GM21390 (cell line): ENCODE results near the gene RNF112.

ENCODE experiments used
- ATAC-seq: cut with Tn5 transposase; IDR thresholded peaks from one replicate; pipeline ENCODE4 v1.9.1; 2021; ENCODE audit not compliant: unreplicated experiment

Gene RNF112, protein sequence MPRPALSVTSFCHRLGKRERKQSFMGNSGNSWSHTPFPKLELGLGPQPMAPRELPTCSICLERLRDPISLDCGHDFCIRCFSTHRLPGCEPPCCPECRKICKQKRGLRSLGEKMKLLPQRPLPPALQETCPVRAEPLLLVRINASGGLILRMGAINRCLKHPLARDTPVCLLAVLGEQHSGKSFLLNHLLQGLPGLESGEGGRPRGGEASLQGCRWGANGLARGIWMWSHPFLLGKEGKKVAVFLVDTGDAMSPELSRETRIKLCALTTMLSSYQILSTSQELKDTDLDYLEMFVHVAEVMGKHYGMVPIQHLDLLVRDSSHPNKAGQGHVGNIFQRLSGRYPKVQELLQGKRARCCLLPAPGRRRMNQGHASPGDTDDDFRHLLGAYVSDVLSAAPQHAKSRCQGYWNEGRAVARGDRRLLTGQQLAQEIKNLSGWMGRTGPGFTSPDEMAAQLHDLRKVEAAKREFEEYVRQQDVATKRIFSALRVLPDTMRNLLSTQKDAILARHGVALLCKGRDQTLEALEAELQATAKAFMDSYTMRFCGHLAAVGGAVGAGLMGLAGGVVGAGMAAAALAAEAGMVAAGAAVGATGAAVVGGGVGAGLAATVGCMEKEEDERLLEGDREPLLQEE

DNA sequence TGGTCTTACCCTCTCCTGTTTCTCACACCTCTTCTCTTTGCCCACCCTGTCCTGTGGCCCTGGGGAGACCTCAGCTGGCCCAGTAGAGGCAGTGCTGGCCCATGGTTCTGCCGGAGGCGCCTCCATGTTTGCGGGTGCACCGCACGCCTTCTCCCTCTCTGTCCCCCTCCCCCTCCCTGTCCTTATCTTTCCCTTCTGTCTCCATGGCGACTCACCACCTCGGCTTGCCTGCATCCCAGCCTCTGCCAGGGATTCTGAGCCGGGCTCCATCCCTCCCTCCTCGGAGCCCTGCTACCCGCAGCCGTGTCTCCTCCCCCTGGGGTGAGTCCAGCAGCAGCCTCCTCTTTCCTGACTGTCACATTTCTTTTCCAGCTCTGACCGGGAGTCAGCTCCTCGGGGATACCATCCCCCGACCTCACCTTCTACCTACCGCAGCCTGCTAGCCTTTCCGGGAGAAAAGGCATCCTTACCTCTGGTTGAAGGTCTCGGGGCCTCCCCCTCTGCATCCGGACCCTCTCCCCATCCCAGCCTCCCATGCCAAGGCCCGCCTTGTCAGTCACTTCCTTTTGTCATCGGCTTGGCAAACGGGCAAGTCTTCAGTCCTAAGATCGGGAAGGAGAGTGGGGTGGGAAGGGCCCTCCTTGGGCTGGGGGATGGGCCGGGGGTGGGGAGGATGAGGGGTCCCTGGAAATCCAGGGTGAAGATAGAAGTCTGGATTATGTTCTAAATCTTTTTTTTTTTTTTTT is at the start of gene RNF112:
Gene RNF112, plus strand, starts transcription at position 358 of the 746 bp plus-strand sequence. Its CDS starts 177 bp downstream, at position 535.
- no peak for ATAC-seq

DNA sequence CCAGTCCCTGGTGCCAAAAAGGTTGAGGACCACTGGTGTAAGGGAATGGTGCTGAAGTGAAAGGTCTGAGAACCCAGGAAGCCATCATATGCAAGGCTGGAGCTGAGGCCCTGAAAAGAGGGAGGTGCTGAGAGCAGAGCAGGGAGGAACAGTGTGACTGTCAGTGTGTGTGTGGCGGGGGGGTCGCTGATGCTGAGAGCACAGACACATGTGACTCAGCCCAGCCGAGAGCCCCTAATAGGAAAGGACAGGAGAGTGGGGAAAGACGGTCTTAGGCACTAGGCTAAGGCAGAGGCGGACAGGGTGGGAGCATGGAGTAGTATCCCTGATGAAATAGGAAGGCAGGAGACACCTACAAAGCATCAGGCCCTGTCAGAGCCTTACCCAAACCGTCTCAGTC is 49.7 kb upstream of the RNF112 start:
- ATAC-seq = no peak

DNA sequence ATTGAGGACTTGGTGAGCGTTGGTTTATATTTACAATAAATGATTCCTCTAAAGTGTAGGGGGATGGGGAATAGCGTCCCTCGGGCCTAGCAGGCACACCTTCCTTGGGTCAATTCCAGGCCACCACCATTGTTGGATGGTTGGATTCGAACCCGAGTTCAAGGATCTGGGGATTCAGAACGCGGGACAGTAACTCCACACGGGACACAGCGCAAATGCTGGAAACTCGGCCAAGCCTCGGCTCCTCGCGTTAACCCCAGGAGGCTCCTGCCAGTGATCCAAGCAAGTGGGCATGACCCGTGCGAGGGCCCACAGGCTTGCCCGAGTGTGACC is 49.1 kb upstream of the RNF112 start:
- no peak for ATAC-seq

DNA sequence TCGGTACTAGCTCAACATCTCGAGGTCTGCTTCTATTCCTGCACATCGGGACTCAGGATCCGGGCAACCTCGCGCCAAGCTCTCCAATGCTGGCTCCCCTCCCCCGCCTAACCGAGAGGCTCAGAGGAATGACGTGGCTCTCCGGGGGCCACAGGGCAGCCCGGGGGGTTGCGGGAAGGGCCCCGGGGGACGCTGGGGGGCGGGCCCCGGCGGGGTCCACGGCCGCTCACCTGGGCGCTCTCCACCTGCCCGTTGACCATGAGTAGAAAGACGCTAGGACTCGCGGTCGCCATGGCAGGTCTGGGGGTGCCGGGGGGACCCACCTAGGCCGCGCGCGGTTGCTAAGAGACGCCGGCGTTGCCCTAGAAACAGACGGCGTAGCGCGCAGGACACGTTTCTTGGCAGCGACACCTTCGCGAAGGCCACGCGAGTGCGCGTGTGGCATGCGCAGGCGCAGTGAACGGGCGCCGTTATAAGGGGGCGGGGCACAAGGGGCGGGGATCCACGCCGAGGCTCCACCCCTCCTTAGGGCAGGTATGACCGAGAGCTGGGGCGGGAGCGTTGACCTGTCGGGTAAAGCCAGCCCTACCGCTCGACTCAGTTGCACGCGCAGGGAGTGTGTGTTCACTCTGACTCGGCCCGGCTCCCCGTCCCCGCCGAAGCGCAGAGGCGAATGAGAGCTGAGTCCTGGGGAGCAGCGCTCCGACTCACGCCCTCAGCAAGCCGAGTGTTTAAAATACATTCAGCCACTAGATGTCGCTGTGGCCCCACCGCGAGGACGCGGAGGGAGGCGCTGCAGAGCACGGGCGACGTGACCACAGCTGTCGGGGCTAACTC is 48.5 kb upstream of the RNF112 start, which contains the start of gene B9D1:
Gene B9D1, minus strand, starts transcription at position 447 of the 837 bp plus-strand sequence. Its CDS starts 154 bp downstream, at position 293.
- ATAC-seq = peak; percentile 83

DNA sequence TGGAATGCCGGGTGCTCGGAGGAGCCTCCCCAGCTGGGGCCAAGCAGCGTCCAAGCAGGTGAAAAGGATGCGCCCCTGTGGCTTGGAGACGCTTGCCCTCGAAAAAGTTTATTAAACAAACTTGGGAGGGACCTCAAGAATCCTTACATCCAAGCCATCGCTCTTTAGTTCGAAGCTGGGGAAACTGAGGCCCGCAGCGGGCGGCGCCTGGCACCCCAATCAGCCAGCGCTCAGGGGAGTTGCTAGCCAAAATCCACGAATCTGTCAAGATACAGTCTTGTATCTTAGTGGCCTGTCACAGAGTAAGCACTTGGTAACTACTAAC is 48.0 kb upstream of the RNF112 start:
- no peak for ATAC-seq

DNA sequence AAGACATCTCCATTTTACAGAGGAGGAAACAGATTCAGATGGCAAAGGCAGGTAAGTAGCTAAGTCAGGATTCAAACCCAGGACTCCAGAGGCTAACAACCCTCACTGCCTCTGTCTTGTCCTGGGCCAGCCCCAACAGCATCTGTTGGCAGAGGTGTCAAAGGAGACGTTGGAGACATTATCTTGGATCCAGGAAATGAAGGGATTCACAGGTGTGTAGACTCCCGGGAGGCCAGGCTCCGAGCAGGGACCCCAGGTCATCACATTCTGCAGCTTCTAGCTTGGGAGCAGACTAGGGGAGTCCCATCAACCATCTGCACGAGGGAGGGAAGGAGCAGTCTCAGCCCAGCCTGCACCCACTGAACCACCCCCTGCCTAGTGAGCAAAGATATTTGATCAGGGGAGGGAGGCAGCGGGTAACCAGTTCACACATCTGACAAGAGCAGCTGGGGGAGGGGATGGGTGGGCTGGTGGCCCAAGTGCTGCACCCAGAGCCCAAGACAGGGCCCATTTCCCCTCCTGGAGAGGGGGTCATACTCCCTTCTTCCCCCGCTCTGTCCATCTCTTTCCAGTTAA is 47.5 kb upstream of the RNF112 start:
- no peak for ATAC-seq

DNA sequence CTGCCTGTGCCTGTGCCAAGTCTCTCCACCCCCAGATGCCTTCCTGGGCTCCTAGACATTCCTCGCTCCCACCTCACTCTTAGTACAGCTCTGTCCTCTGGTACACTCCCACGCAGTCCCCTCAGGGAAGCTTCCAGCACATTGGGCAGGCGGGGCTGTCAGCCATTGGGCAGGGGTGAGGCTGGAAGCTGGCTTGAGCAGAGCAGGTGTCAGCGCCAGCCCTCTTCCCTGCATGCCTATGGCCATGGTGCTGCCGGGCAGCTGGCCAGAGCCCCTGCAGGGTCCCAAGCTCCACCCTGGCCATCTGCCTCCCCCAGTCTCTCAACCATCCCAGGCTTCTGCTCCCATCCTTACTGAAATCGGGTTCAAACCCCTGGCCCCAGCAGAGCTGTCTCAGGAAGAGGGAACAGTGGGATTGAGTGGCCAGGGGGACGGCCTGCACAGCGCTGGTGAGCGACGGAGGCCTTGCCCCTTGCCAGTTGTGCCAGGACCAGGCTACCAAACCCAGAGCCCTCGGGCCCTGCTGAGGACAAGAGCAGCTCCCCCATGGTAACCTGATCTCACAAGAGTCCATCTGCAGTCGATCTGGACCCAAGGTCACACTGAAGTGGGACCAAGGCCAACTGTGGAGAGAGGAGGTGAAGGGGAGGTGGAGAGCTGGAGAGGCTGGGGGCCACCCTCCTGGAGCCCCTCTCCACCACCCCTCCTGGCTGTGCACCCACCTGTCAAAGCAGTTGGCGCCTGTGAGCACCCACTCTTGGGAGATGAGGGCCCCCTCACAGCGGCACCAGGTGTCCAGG is 46.1 kb upstream of the RNF112 start:
- ATAC-seq = no peak

DNA sequence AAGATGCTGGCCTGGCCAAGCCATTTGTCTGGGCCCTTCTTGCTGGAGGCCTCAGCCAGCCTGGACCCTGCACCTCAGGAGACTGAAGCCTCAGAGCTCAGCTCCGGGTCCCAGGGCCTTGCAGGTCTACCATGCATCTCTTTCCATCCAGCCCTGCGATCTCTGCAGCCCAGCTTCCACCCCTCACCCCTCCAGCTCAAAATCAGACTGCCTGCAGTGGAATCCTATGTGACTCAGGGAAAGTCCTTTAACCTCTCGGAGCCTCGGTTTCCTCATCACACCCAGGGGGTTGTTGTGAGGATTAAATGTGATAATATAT is 45.6 kb upstream of the RNF112 start:
- no peak for ATAC-seq

DNA sequence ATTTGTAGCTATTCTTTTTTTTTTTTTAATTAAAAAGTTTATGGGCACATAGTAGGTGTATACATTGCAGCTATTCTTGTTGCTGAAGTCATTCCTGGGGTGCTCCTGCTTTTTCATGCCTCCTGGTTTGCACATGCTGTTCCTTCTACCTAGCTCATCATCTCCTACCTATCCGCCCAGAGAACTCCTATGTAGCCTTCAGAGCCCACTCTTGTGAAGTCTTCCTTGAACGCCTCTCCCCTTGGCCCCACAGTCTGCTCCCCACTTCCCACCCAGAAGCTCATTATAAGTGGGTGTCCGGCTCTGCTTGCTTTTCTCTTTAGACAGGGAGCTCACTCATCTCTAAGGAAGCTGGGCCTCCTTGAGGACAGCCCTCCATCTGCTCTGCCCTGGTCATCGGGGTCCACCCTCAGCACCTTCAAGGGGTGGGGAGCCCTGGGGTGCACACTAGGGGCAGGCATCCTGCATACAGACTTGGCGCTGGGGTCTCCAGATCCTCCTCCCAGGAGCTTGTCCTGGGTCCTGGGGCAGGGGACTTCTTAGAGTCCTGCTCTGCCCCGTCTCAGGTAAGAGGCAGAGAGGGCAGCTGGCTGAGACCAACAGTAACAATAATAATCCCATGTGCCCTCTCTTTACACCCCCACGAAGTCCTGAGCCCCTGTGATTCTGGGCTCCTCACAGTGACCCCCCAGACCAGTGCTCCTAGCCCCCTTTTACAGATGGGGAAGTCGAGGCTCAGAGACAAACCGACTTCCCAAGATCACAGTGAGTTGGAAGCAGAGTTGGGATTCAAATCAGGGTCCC is 45.0 kb upstream of the RNF112 start:
- ATAC-seq = no peak

DNA sequence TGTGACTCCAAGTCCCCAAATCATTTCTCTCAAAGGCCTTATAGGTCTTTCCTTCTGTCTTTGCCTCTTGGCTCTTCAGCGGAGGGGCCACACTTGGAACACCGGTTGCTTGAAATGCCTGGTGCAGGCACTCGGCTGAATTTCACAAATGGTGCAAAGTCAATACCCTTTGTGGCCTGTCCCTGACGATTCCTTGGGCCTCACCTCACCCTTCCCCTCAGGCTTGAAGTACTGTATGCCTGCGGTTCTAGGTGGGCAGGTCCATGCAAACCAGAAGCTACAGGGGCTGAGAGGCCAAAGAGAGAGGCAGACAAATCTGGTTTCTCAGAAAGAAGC is 44.4 kb upstream of the RNF112 start:
- ATAC-seq = no peak

DNA sequence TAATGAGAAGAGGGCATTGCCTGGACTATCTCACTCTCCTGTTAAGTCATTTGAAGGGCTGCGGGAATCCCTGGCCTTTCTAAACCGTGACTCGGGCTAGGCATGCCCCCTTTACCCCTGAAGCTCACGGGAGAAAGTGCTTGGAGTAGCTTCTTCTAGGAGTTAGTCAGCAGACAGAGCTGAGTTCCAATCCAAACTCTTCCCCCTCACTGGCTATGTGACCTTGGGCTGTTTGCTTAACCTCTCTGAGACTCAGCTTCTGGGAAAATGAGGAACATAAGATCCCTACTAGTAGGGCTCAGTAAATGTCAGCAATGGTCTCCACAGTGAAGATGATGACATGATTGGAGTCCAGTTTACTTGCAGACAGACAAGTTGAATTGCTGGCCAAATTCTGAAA is 42.8 kb upstream of the RNF112 start:
- no peak for ATAC-seq

DNA sequence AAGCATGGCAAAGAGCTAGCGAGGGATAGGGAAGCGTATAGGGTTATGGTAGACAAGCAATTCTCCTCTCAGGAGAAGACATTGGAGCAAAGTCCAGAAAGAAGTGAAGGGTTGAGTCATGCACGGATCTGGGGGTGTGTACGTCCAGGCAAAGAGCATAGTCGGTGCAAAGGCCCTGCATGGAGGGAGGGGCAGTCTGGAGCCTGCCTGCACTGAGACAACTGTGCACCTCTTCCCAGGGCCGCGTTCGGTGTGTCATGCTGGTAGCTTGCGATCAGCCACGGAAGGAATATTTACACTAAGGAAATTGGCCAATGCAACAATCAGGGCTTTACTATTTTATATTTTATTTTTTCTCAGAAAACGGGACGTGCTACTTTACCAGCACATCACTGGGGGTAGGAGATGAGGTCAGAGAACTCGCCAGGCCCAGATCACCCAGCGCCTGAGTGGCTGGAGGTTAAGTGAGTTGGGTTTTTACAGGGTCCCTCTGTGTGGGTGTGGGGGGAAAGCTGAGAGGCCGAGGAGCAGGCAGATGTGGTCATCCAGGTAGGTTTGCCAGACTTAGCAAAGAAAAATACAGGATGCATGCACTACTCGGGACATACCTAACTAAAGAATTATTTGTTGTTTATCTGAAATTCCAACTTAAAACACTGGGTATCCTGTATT is 41.8 kb upstream of the RNF112 start:
- no peak for ATAC-seq

DNA sequence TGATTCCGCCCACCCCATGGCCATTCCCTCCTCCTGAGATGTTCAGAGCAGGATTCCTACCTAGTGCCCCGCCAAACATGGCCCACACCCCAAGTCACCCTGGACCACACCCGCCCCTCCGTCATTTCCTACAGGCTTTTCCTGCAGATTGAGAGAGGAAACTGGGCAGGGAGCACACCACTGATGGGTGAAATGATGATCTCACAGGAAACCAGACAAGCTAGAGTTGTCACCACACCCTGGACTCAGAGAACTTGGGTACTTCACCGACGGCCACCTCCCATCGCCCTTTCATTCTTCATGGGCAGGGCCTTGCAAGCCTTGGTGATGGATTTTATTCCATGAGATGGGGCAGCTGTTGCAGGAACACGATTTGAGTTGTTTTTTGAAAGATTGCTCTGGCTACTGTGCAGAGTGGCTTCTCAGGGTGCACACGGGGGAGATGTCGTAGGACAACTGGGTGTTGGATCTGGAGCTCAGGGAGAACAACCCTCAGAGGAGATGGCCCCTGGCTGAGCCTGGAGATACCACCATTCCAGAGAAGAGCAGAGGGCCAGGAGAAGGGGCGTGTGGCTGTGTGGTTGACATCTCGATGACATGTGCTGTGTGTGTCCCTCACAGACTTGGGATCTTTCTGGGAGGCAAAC is 41.1 kb upstream of the RNF112 start:
- no peak for ATAC-seq

DNA sequence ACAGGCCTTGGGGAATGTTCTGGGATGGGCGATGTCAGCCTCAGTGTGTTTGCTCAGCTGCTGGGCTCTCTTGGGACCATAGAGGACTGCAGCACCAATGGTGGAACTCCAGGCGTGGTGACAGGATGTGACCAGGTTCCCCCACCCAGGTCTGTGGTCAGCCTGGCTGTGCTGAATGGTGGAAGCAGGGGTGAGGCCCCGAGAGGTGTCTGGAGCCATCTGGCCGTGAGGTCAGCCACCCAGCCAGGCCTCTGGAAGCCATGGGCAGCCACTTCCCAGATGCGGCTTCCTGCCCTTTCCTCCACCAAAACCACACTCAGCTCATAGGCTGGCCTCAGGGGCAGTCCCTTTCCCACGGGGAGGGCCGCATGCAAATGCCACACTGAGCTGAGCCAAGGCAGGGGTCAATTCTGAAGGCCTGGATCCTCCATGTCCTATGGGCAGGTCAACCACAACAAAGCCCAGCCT is 40.5 kb upstream of the RNF112 start:
- no peak for ATAC-seq

DNA sequence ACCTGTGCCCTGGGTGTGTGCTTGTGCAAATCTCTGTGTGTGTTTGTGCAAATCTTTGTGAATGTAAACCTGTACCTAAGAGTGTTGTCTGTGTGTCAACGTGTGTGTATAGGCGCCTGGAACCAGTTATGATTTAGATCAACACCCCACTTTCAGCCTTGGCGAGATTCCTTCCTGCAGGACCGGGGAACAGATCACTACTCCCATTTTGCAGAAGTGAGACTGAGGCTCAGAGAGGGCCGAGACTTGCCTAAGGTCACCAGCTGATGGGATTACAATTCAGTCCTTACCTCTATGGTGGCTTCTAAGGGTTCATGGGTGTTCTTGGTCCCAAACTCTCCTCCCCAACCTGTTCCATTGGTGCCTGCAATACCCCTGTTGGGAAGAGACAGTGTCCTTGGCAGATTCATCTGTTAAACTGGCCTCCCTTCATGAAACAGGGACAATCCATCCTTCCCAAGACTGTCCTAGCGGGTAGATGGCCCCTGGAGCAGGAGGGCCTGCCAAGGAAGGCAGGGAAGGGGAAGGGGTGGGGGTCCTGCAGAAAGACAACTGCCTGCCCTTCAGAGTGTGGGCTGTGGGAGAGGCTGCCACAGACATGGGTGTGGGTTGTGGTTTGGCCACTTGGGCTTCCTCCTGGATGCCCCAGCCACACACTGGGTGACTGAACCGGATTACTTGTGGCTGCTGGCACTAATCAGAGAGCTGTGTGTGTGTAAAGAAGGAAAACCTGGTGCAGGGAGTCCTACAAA is 39.6 kb upstream of the RNF112 start:
- ATAC-seq = no peak

DNA sequence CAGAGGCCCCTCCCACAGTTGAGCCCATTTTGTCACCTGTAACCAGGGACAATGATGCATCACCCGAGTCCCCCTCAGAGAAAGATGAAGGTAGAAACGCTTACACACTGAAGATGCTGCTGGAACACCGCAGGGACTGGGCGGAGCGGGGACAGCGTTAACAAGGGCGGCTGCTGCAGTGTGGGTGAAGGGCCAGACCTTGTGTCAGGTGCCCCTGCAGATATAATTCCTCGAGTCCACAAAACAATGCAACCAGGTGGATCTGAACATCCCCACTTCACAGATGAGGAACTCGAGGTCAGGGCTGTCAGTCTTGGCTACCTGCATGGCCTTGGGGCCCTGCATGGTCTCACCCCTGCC is 39.0 kb upstream of the RNF112 start:
- ATAC-seq = no peak

DNA sequence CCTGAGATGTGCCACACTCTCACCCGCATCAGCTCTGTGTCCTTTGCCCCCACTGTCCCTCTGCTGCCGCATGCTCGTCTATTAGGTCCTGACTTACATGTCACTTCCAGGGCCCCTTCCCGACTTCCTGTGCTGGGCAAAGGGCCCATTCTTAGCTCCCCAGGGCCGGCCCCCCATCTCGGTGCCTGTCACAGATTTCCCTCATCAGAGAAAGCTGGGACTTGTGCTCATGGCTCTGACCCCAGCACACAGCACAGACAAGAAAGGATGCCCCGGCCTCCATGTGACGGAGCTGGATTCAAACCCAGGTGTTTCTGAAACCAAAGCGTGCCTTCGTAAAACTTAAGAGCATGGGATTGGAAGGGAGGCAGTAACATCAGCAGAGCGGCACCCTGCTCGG is 38.6 kb upstream of the RNF112 start:
- ATAC-seq = no peak
